8988T (cell line): ENCODE measurements around the gene BSND.
"Not testable (repeated sequence)": the region's sequence is repeated elsewhere in the genome, so short reads cannot be mapped to it uniquely, and the experiment has no call there.

Source experiments
- DNase-seq: peaks from one replicate; pipeline ENCODE4 v3.0.0; 2011

Gene BSND

DNA sequence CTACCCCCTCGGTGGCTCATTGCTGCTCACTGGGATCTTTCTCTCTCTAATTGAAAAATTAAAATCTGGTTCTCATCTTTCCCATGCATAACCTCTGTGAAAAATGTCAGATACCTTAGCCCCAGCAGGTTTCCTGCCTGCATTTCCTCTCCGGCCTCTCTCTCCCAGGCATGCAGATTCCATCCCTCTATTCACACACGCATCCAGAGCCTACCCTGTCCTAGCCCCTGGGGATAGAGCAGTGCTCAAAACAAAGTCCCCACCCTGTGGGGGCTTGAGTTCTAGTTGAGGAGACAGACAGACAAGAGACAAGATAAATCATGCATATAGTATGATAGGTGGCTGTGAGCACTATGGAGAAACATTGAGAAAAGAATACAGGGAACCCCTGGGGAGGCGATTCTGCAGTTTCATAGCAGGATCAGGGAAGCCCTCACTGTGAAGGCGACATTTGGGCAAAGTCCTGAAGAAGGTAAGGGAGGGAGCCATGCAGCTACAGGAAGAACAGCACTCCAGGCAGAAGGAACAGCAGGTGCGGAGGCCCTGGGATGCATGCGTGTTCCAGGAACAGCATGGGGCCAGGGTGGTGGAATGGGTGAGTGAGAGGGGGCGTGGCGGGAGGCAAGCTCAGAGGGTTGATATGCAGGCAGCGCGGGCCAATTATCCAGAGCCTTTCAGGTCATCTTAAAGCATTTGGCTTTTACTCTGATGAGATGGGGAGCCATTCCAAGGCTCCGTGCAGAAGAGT lies 3.5 kb upstream of the BSND start:
- no peak for DNase-seq

GRCh38 chr1:54995835-54996234 lies 2.9 kb upstream of the BSND start:
- no peak for DNase-seq

DNA sequence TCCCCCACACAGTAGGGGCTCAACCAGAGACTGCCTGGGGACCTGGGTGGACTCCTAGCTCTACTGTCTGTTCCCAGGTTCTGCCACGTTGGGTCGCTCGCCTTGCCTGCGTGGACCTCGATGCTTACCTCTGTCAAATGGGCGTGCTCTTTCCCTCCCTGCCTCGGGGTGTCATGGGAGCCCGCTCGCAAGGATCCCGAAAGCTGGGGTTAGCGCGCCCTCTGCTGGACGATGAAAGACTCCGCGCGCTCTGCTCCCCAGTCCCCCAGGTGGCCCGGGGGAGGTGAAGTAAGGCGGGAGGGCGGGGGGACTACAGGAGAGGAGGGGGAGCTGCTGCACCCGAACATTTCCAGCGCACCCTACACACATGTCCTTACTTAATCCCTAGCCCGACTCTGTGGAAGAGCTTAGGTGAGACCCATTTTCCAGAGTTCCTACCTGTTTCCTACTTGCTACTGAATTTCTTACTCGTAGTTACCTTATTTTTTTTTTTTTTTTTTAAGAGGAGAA lies 2.3 kb upstream of the BSND start:
- DNase-seq: peak; percentile 92

GRCh38 chr1:54996869-54997710 lies 1.6 kb upstream of the BSND start:
- DNase-seq: no peak

DNA sequence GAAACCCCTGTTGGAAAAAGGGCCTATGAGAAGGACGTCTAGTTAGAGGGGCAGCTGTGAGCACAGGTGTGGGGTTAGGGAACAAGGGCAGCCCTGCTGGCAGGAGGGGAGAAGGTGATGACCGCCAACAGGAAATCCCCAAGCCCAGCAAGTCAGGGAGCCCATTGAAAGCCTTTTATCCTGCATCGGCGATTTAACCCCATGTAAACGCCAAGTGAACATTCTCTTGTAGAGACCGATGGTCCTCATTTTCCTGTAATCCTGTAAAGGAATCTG lies 1.1 kb upstream of the BSND start:
- DNase-seq: no peak

DNA sequence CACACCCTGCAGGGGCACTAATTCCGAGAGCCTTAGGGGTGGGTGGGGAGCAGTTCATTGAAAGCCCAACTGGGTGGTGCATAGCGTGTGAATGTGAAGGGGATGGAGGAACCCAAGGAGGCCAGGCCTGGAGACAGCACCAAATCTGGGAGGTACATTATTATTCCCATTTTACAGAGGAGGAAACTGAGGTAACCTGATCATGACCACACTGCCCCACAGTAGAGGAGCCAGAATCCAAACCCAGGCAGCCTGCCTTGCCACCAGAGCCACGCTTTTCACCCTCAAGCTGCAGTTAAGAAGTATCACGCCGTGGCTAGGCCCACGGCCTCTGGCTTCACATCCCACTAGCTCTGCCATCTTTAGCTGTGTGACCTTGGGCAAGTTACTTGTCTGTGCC lies 633 bp upstream of the BSND start:
- DNase-seq: no peak

GRCh38 chr1:55000110-55001085 lies 1.7 kb downstream of the BSND start:
- DNase-seq: no peak

GRCh38 chr1:55001311-55001710 lies 2.6 kb downstream of the BSND start:
- DNase-seq: no peak

DNA sequence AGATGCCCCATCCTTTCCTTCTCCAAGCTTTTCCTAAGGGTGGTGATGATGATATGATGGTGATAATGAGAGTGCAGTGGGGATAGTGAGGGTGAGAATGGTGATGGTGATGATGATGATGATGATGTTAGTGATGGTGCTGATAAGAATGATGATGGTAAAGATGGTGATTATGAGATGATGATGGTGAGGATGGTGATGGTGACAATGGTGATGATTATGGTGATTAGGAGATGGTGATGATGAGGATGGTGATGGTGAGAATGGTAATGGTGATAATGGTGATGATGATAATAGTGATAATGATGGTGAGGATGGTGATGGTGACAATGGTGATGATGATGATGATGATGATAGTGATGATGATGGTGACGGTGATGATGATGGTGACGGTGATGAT lies 4.0 kb downstream of the BSND start:
- no peak for DNase-seq

- DNase-seq: no peak
These were observed 6.8 kb downstream of the BSND start for GRCh38 chr1:55005351-55006140.

- DNase-seq: no peak
These were observed 8.2 kb downstream of the BSND start for GRCh38 chr1:55006931-55007330.

- peak; percentile 48 for DNase-seq
These were observed 8.9 kb downstream of the BSND start for GRCh38 chr1:55007625-55008024.

DNA sequence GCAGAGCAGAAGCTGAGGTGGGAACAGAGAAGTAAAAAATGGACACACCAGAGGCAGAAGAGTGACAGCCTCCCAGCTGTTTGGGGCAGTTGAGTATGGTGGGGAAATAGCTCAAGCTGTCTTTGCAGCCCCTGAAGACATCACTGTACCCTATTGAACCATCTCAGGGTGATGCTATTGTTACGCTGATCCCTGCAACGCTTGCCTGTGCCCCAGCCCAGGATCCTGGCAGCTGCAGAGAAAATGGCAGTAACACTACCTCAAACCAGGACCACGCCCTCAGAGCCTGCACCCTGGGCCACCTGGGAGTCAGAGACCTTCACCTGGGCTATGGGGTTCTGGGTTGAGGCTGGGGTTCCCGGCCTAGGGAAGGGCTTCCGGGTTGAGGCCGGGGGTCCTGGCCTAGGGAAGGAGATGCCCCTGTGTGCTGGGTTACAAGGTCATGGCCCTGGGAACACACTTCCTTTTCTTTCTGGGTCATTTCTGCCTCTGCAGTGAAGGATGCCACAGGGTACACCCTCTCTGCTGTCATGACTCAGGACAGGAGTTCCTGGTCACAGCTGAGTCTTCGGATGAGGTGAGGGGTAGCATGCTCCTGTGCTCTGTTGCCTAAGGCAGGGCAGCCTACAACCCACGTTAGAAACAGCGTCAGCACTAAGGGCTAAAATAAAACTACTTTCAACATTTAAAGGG lies 11.6 kb downstream of the BSND start:
- no peak for DNase-seq

- DNase-seq: no peak
These were observed 12.1 kb downstream of the BSND start for GRCh38 chr1:55010887-55011217.

DNA sequence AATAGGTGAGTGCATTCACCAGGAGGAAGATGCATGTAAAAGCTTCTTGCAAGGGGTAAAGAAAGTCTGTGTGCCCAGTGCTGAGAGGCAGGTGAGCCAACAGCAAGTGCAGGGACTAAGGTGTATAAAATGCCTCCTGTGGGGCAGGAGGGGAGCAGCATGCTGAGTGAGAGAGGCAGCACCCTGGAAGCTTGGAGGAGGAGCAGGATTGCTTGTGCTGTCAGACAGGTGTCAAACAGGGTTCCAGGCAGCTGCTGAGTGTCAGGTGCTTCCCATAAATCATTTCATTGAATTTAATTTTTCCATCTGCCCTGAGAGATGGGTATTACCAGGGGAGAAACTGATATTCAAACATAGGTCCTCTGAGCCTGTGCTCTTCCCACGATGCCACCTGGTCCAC lies 13.9 kb downstream of the BSND start:
- DNase-seq: no peak

DNA sequence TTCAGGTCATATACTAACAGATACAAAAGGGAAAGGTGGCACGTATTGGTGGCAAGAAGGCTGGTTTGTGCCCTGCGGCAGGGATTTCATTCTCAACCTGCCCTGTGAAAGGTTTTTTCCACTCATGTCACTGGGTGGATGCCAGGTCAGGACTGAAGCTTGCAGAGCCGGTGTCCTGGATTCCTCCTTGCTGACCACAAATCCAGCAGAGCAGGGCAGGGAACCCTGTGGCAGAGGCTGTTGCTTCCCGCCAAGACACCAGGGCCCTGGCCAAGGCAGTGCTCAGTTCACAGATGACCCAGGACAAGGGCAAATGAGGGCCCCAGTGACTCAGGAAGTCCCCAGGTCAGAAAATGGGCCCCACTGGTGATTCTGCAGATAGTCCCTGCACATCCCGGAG lies 16.4 kb downstream of the BSND start:
- no peak for DNase-seq

- DNase-seq: no peak
These were observed 17.2 kb downstream of the BSND start for GRCh38 chr1:55015731-55016620.

DNA sequence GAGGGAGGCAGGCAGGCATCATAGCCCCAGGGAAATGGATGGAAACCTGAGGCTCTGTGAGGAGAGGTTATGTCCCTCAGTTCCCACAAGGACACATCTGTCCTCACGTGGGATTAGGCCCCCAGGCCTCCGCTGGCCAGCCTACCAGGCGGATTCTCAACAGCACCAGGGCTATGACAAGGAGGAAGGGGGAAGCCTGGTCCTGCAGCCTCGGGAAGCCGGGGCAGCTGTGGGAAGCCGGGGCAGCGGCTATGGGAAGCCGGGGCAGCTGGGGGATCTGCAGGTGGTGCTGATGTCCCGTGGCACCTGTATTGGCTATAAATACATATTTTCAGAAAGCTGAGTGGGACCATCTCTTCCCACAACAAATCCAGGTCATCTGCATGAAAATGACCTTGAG lies 19.7 kb downstream of the BSND start:
- DNase-seq: no peak

DNA sequence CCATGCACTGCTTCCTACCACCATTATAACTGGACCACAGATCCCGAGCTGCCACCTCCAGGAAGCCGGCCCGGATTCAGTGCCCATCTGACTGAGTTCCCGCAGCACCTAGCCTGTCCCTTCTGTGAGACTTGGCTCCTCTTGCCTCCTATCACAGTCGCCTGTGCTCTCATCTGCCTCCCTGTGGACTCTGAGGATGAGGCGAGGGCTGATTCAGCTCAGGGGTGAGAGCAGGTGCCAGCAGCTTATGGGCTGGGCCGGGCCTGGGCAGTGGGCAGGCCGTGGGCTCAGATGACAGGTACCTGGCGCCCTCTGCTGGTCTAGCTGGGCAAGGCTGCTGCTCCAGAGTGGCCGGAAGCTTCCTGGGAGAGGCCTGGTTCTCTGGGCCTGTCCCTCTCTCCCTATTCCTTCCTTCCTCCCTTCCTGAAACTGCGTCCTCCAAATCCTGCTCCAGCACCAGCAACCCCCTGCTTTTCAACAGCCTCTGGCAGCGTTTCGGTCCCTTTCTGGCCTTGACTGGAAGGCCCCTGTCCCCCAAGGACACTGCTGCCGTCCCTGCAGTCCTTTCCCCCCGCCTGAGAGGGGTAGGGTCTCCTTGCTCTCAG lies 23.3 kb downstream of the BSND start:
- DNase-seq: peak; percentile 80

- DNase-seq: not testable (repeated sequence)
These were observed 25.4 kb downstream of the BSND start for GRCh38 chr1:55024163-55024562.
